Stimulated activated CD4-positive, alpha-beta T cell treated with anti-CD3 and anti-CD28 coated beads, Interleukin-1b, Interleukin-23, amount 100 ng/mL, for 1 hour (primary cell): ENCODE measurements around the gene ACAT2.
"Not testable (repeated sequence)": the region's sequence is repeated elsewhere in the genome, so short reads cannot be mapped to it uniquely, and the experiment has no call there.

Experiments
- DNase-seq, 2 donors: peaks; one replicate each; pipeline ENCODE4 v3.0.0-alpha.2; 2020; ENCODE audit warnings: low read depth in 2 of 2

ACAT2 gene

DNA sequence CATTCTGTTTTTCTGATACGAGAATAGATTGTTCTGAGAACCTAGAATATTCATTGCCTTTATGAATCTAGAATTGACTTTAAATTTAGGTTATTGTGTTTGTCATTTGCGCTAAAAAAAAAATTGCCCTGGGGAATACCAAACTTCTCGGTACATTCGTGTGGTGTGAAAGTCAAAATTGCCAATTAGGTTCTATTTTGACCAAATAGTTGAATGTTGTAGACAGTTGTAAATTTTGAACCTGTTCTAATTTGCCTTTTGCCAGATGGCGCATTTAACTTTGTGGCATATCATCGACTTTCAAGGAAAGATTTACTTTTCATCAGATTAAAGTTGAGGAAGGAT lies 31.5 kb upstream of the ACAT2 start:
- no peak for DNase-seq

DNA sequence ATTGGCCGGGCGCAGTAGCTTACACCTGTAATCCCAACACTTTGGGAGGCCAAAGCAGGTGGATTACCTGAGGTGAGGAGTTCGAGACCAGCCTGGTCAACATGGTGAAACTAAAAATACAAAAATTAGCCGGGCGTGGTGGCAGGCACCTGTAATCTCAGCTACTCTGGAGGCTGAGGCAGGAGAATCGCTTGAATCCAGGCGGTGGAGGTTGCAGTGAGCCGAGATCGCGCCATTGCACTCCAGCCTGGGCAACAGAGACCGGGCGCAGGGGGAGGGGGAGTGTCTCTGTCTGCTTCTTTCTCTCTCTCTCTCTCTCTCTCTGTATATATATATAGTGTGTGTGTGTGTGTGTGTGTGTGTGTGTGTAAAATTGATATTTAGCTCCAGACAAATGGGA lies 29.3 kb upstream of the ACAT2 start:
- not testable (repeated sequence) for DNase-seq

DNA sequence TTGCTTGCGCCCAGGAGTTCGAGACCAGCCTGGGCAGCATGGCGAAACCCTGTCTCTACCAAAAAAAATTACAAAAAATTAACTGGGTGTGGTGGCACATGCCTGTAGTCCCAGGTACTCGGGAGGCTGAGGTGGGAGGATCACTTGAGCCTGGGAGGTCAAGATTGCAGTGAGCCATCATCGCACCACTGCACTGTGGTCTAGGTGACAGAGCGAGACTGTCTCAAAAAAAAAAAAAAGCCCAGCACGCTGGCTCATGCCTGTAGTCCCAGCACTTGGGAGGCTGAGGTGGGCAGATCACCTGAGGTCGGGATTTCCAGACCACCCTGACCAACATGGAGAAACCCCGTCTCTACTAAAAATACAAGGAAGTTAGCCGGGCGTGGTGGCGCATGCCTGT lies 28.4 kb upstream of the ACAT2 start:
- not testable (repeated sequence) for DNase-seq

DNA sequence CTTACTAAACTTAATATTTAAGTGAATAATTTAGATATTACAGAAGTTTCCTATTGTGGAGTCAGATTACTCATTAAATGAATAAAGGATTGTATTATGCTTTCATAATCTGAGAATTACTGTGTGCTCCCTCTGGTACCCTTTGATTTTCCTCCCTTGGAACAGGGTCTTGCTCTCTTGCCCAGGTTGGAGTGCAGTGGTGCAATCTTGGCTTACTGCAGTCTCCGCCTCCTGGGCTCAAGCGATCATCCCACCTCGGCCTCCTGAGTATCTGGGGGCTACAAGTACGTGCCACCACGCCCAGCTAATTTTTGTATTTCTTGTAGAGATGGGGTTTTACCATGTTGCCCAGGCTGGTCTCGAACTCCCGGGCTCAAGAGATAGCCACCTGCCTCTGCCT lies 24.9 kb upstream of the ACAT2 start:
- DNase-seq: no peak

DNA sequence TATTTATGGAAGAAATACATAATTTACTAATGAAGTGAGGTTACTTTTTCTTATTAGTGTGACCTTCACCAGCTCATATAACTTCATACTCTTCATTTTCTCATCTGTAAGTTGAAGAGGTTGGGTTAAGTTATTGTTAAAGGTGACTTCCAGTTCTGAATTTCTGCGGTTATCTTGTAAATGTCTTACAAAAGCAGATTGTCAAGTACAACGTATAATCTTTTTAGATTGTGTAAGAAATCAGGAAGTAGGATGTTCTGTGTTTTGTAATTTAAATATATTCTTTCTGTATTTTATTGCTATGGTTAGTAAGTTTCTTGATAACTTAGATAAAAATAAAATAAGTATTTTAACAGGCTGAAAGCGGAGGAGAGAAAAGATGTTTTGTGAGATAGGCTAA lies 22.5 kb upstream of the ACAT2 start:
- DNase-seq: no peak

DNA sequence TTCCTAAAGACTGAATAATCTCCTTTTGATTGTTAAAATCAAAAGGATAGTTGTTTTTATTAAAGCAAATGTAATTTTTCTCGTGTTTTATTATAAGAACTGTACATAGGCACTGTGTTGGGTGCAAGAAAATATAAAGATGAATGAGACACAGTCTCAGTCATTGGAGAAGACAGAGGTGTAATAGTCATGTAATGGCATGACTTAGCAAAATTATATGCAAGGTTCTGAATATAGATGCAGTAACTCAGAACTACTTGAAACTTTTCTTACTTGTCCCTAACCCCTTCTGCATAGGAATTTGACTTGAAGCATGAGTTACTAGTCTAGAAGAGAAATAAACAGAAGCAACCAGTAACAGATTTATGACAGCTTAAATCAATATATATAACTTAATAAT lies 19.7 kb upstream of the ACAT2 start:
- no peak for DNase-seq

DNA sequence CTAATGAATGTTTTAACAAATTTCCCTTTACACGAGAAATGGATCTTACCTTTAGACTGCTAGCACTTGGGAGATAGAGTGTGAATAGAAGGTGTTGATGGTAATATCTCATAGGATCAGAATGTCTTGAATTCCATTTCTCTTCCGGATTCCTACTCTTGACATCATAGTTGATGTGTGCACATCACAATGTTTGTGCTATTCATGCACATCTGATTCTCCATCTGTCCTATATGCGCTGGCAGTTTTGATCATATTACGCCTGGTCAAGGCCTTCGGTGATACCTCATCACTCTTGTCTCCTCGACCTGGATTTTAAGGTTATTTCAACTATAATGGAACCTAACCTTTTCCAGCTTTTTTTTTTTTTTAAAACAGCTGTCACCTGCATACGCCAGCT lies 16.8 kb upstream of the ACAT2 start:
- no peak for DNase-seq

DNA sequence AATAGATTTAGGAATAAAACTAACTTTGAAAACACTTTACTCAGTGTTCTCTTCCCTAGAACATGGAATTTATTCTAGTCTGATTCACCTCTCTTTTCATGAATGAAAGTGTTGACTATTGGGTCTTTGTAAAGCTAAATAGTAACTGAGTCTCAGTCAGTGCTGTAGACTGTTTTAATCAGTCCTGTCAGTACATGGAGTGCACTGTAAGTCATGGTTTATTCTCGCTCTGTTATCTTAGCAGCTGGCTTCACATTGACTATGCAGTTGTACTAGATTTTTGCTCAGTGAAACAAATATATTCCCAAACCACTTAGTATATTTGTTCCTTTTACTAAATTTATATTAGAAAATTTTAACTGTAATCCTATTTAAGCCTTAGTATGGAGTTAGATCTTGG lies 15.1 kb upstream of the ACAT2 start:
- DNase-seq: no peak

DNA sequence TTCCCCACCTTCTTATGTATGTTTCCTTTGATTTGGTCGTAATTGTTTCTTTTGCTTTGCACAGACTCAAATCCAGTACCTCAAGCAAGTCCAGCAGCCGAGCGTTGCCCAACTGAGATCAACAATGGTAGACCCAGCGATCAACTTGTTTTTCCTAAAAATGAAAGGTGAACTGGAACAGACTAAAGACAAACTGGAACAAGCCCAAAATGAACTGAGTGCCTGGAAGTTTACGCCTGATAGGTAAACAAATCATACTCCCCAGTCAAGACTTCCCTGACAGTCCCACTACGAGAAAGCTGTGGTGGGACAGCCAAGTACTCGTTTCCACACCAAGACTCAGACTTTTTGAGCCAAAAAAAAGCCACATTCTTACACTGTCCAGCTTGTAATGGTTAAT lies 13.7 kb upstream of the ACAT2 start:
- not testable (repeated sequence) for DNase-seq

DNA sequence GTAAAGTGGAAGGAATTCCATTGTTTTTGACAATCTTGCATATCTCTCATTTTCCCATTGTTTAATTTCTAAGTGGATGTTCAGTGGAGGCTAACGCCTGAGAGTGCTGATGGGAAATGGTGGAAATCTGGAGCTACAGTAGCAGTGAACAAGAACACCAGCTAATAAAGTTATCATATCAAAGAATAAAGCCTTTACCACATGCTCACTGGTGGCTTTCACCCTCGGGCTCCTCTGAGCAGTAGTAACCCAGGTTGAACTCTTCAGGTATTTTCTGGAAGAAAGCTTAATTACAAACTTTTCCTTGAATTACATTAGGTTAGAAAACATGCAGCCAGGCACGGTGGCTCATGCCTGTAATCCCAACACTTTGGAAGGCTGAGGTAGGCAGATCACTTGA lies 10.4 kb upstream of the ACAT2 start:
- DNase-seq: no peak

DNA sequence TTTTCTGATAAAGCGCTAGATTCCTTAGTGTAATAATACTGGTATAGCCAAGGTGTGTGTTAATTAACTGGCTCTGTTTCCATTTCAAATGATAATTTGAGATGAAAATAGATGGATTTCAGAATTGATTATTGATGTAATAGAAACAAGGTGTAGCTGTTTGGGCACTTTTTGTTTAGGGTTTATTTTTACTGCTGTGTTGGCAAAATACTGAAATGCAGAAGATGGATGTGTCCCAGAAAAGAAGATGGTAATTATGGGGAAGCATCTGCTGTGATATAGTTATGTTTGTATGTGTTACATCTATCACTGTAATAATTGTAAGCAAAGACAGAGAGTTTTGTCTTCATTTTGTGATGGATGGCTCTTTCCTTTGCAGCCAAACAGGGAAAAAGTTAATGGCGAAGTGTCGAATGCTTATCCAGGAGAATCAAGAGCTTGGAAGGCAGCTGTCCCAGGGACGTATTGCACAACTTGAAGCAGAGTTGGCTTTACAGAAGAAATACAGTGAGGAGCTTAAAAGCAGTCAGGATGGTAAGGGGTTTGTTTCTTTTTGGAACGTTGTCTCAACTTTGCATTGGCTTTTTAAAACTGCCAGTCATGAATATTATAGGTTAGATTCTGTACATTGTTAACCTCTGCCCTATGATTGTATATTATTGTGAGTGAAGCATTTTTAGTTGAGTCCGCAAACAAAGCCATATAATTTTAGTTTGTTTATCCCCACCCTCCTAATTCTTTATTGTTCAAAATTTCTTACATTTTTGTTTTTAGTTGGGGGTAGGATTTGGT lies 8.6 kb upstream of the ACAT2 start:
- no peak for DNase-seq

DNA sequence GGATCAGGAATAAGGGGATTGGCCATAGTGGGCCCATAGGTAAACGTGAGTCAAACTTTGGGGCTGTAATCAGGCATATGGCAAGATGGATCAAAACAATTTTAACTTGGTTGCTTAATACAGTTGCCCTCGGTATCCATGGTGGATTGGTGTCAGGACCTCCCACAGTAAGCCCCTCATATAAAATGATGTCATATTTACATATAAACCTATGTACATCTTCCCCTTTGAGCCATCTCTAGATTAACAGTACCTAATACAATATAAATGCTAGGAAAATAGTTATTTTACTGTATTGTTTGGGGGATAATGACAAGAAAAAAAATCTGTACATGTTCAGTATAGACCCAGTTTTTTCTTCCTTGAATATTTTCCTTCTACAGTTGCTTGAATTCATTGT lies 7.4 kb upstream of the ACAT2 start:
- no peak for DNase-seq

DNA sequence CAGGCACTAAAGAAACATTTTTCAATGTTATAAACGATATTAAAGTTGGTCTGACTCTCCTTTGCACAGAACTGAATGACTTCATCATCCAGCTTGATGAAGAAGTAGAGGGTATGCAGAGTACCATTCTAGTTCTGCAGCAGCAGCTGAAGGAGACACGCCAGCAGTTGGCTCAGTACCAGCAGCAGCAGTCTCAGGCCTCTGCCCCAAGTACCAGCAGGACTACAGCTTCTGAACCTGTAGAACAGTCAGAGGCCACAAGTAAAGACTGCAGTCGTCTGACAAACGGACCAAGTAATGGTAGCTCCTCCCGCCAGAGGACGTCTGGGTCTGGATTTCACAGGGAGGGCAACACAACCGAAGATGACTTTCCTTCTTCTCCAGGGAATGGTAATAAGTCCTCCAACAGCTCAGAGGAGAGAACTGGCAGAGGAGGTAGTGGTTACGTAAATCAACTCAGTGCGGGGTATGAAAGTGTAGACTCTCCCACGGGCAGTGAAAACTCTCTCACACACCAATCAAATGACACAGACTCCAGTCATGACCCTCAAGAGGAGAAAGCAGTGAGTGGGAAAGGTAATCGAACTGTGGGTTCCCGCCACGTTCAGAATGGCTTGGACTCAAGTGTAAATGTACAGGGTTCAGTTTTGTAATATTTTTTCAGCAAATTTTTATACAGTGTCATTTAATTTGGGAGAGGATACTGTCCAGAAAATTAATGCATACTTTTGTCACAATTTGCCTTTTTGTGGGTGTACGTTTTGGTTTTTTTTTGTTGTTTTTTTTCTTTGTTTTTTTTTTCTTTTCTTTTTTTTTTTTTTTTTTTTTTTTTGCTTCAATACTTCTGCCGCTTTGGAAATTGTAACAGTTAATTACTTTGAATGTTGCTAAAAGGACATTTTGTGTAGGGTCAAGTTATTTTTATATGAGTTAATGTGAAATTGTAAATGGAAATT lies 6.6 kb upstream of the ACAT2 start:
- DNase-seq: no peak

DNA sequence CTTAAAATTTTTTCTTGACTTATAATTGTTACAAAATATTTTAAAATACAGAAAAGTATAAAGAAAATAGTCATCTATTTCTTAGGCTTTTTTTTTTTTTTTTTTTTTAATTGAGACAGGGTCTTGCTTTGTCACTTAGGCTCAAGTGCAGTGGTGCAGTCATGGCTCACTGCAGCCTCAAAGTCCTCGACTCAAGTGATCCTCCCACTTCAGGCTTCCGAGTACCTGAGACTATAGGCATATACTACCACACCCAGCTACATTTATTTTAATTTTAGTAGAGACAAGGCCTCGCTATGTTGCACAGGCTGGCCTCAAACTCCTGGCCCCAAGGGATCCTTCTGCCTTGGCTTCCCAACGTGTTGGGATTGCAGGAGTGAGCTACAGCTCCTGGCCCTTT lies 5.3 kb upstream of the ACAT2 start:
- DNase-seq: no peak

DNA sequence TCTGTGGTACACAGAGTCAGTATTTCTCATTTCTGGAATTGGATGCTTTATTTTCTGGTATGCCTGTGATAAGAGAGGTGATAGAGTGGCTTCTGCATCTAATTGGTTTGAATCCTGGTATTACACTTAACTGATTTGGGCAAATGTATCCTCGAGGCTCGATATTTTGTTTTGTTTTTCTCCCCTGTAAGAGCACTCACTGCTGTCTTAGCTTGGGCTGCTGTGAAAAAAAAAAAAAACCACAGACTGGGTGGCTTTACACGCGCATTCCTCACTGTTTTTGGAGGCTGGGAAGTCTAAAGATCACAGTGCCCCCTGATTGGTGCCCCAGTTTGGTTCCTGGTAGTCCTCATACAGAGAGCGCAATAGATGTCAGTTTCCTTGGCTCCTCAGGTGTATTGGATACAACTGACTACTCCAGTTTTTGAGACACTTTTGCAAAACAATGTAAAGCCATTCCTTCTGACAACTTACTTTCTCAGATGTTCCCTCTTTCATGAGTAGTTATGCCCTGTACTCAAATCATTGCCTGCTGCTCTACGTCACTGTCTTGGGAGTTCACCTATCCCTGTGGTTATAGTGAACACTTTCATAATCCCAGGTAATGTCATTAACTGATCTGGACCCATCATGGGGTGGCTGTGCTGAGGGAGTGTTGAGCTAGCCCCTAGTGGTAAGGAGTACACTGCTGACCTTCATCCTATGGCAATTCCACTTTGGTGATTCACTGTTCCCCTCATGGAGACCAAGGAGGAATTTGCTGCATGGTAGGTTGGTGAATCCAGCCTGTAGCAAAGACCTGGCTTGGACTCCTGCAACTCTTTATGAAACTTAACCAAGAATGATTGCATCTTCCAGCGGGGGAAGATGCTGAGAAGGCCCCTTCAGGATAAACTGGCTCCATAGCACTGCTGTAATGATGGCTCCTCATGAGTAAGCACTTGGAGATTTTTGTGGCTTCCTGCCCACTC lies 3.5 kb upstream of the ACAT2 start:
- no peak for DNase-seq

DNA sequence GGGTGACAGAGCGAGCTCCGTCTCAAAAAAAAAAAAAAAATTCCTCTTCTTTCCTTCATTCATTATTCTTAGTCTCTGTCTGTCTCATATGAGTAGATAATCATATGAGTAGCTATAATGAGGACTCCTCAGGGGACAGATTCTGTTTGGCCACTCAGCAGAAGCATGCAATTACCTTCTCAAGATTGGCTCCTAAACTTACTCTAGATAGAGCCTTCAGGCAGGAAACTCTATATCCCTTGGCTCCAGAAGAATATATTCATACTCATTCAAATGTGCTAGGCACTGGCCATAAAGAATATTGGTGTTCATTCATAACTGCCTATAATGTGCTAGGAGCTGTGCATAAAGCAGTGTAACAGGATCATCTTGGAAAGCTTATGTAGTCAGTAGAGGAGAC lies 2.2 kb upstream of the ACAT2 start:
- DNase-seq: no peak

DNA sequence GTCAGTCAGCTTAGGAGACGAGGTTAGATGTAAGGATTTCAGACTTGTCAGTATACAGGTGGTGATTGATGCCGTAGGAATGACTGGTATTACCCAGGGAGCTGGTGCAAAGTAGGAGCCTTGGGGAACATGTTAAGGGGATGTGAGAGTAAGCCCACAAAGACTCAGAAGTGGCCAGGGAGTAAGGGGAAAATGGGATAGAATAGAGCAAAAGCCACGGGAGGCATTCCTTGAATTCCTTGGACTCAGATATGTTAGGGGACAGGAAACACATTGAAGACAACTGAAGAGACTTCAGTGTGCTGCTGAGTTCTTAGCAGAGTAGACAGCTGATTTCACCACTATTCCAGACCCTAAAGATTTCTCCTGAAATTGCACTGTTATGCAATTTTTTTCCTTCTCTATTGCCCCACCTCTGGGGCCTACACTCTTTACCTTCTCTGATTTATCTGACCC lies 1.2 kb upstream of the ACAT2 start:
- no peak for DNase-seq

DNA sequence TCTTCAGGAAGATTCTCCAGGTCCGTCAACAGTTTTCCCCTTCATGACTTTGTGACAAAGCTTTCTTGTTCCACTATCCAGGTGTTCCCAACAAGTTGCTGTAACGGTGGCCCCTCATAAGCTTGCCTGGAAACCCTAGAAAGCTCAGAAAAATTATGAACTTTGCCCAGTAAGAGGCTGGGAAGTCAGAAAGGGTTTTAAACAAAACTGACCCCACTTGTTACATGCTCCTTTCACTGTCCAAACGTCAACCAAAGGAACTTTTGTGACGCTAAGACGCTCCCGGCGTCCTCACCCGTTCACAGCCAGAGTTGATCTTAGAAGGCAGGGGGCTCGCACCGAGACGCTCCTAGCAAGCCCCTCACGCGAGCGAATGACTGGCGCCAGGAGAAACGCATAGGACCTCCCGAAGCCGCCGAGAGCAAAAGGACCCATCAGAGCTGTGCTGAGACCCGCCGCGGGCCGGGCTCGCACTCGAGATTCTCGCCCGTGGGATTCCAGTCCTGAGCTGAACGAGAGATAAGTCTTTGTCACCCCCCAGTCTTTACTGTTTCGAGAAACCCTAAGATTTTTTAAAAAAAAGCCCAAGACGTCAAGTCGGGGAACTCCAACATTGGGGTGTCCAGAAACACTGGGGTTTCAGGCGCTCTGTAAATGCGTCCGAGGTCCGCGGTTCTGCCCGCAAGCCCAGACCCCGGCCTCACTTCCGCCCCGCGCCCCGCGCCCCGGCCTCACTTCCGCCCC lies 544 bp upstream of the ACAT2 start:
- peak in 1 of 2 donors; percentile 3 for DNase-seq

DNA sequence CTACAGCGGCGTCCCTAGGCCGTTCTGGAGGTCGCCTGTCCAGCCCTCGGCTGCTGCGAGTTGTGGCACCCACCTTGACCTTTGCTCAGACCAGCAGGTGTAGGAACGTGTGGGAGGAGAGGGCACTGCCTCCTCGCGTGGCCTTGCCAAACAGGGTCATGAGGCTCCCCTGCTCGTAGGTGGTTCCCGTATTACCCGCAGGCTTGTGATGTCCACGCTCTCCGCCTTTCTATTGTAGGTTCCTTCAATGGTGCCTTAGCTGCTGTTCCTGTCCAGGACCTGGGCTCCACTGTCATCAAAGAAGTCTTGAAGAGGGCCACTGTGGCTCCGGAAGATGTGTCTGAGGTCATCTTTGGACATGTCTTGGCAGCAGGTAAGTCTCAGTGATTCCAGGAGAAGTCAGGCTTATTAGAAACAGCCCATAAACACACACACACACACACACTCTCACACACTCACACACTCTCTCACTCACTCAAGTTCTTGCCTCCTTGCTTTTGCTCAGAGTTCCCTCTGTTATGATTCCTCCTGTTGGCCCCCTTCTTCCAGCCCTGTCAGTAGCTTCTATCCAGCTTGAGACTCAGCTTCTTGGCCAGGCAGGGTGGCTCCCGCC lies 942 bp downstream of the ACAT2 start:
- no peak for DNase-seq

DNA sequence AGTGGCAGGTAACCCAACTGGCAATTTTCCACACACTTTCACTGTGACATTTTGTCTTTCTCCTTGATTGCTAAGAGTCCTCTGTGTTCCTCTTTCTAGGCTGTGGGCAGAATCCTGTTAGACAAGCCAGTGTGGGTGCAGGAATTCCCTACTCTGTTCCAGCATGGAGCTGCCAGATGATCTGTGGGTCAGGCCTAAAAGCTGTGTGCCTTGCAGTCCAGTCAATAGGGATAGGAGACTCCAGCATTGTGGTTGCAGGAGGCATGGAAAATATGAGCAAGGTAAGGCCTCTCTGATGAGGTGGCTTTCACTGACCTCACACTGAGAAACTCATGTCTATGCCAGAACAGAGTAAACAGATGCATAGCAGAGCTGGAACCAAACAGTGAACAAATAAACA lies 5.1 kb downstream of the ACAT2 start:
- no peak for DNase-seq

DNA sequence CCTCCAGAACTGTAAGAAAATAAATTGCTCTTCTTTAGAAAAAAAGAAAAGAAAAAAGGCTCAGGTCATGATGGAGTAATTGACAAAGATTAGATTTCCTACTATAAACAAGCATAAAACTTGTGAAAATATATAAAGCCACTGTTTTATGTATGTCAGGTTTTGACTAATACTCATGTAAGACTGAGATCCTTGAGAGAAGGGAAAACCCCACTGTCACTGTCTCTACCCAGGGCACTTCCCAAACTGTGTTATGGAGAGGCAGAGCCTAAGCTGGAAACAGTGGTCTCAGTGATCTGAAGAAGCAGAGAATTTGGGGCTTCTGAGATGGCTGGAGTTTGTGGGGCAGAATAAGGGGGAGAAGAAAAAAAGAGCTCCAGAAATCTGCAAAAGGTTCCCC lies 7.6 kb downstream of the ACAT2 start:
- DNase-seq: no peak
